Activated T-cell treated with anti-CD3 and anti-CD28 coated beads, Interleukin-2, amount 50 U/mL, for 4 hours (primary cell): ENCODE data around the gene CPT1C. TPM values are rescaled to one million over a fixed set of nuclear protein-coding genes. Genes with fewer than 3 reads are reported as not detected.
A peak's percentile ranks its signal among the peaks of the same experiment; 100 is the strongest.

ENCODE experiments used
- ATAC-seq, 2 donors: fragments of 200-7000 bp; cut with Tn5 transposase; one replicate each; pipeline ENCODE4 v1.10.0; 2021
- DNase-seq: peaks from one replicate; pipeline ENCODE4 v3.0.0-alpha.2; 2020
- H3K27me3 Mint-ChIP-seq: one replicate; pipeline ENCODE4 v1.8.0; 2021; ENCODE audit warnings: low read depth, mixed read lengths
- H3K36me3 Mint-ChIP-seq: one replicate; pipeline ENCODE4 v1.8.0; 2022; ENCODE audit warnings: mixed read lengths; ENCODE audit not compliant: insufficient read depth
- H3K4me1 Mint-ChIP-seq: one replicate; pipeline ENCODE4 v1.8.0; 2021; ENCODE audit warnings: low read depth, mixed read lengths
- H3K4me3 Mint-ChIP-seq: one replicate; pipeline ENCODE4 v1.8.0; 2021; ENCODE audit warnings: mild to moderate bottlenecking, moderate library complexity, mixed read lengths
- H3K9me3 Mint-ChIP-seq: one replicate; pipeline ENCODE4 v1.8.0; 2021; ENCODE audit warnings: mixed read lengths
- total RNA-seq, 3 donors: library from RNA; stranded (reverse); gene quantifications; one replicate each; pipeline ENCODE4 v1.2.1, GENCODE V29; 2021

The CPT1C gene
- total RNA-seq: 1 to 10 TPM in 1 of 3 donors, under 1 TPM in 2; 0.60 to 1.2 (median 0.95) TPM

DNA sequence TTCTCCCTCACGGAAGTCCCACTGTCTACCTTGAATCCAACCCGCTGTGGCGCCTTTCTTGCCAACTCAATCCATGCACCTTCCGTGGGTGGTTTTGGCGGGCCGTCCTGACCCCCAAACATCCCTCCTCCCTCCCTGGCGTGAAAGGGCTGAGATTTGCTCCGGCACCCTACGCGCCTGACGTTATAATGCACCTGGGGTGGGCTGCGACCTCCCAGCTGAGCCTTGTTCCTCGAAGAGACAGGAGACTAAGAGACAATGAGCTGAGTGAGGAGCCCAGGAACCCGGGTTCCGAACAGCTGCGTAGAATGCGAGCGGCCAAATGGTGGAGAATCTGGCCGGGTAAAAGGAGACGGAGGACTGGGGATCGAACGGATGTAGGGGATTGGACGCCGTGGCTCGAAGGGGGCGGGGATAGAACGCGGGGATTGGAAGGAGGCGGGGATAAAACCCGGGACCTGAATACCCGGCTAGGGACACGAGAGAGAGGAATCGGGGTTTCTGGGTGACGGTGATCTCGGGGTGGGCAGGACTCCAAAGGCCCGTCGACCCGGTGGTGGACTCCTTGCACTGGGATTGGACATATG, at the start of gene CPT1C:
Gene CPT1C, plus strand, starts transcription at position 461 of the 587 bp plus-strand sequence. CDS start 1,137 bp downstream, outside the sequence.
- peak within 1 kb of the TSS; percentile 77 for H3K4me3 Mint-ChIP-seq
- peaks cover 17% of the 10 kb centered on the region for H3K4me1 Mint-ChIP-seq
- H3K27me3 Mint-ChIP-seq: peaks cover 16% of the 10 kb centered on the region
- ATAC-seq (peak; percentile 63 to 64), DNase-seq (peak; percentile 37)
- no peaks in the 10 kb centered on the region for H3K9me3 Mint-ChIP-seq
- peaks cover 9% of the 10 kb centered on the region for H3K36me3 Mint-ChIP-seq

DNA sequence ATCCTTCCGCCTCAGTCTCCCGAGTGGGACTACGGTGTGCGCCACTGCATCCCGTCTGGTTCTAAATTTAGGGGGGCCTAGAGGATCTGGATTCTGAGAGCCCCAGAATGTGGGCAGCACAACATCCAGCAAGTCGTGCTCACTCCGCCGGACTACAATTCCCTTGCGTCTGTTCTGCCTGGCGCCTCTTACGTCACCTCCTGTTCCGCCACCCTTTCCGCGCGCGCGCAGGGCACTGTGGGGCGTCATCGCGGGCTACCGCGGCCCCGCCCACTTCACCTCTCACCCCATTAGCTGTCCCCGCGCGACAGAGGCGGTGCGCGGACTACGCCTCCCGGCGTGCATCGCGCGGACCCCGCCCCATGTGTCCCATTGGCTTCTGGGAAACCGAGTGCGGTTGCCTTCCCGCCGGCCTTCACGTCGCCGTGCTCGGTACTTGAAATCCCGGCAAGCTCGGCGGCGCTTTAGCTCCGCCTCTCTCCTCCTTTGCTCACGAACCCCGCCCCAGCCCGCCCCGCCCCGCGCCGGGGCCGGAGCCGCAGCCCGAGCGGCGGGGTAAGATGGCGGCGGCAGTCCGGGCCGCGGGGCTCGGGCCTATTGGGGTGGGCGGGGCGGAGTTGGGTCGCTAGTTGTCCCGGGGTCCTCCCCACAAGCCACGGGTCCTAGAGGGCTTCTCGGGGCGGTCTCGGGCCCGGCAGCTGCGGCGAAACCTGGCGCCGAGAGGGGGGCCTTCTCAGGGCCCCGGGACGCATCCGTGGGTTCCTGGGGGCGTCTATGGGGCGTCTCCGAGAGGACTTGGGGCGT, 49.0 kb upstream of the CPT1C start, which contains the start of gene SCAF1:
Gene SCAF1, plus strand, starts transcription at position 522 of the 804 bp plus-strand sequence. CDS start 2,818 bp downstream, outside the sequence.
- peak; percentile 71 to 72 for ATAC-seq

GRCh38 chr19:49642492-49643035, 48.4 kb upstream of the CPT1C start:
- Mint-ChIP-seq H3K4me1 (peaks cover 61% of the 10 kb centered on the region), H3K9me3 (no peaks in the 10 kb centered on the region), H3K36me3 (peaks cover 7% of the 10 kb centered on the region), H3K4me3 (peak overlapping the region; percentile 98), H3K27me3 (no peaks in the 10 kb centered on the region)
- ATAC-seq (no peak), DNase-seq (no peak)

More for the DNA sequence above, 49.0 kb upstream of the CPT1C start, which contains the start of gene SCAF1:
- peaks cover 61% of the 10 kb centered on the region for H3K4me1 Mint-ChIP-seq
- peak; percentile 99 for DNase-seq
- peak within 1 kb of the TSS; percentile 98 for H3K4me3 Mint-ChIP-seq
- no peaks in the 10 kb centered on the region for H3K27me3 Mint-ChIP-seq
- H3K36me3 Mint-ChIP-seq: peaks cover 6% of the 10 kb centered on the region
- H3K9me3 Mint-ChIP-seq: no peaks in the 10 kb centered on the region

DNA sequence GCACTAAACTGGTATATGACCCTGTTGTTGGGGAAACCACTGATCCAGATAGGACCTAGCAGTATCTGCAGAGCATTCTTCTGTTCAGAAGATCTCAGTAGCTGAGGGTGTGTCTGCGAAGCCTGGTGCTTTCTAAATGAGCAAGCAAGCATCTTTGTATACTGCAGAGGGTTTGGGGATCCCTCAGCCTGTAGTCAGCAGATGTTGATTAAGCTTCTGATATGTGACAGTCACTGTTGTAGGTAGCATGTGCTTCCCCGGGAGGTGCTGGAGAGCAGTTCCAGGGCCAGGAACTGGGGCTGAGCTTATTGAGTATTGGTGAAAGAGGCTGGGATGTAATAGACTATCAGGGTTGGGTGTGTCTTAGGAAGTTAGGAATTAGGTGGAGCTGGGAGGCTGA, 47.5 kb upstream of the CPT1C start:
- no peak for DNase-seq
- H3K36me3 Mint-ChIP-seq: peaks cover 7% of the 10 kb centered on the region
- peak overlapping the region; percentile 98 for H3K4me3 Mint-ChIP-seq
- H3K27me3 Mint-ChIP-seq: no peaks in the 10 kb centered on the region
- peaks cover 55% of the 10 kb centered on the region for H3K4me1 Mint-ChIP-seq
- no peak for ATAC-seq
- H3K9me3 Mint-ChIP-seq: no peaks in the 10 kb centered on the region

- peaks cover 16% of the 10 kb centered on the region for H3K36me3 Mint-ChIP-seq
- ATAC-seq: no peak
- no peaks in the 10 kb centered on the region for H3K27me3 Mint-ChIP-seq
- H3K4me3 Mint-ChIP-seq: no peak overlapping the region
- no peak for DNase-seq
- no peaks in the 10 kb centered on the region for H3K9me3 Mint-ChIP-seq
- H3K4me1 Mint-ChIP-seq: peaks cover 38% of the 10 kb centered on the region
Measured at GRCh38 chr19:49645592-49645991, 45.3 kb upstream of the CPT1C start.

GRCh38 chr19:49645995-49646394, 44.9 kb upstream of the CPT1C start:
- DNase-seq (no peak), ATAC-seq (no peak)
- no peaks in the 10 kb centered on the region for H3K9me3 Mint-ChIP-seq
- peaks cover 34% of the 10 kb centered on the region for H3K4me1 Mint-ChIP-seq
- H3K36me3 Mint-ChIP-seq: peaks cover 17% of the 10 kb centered on the region
- no peak overlapping the region for H3K4me3 Mint-ChIP-seq
- H3K27me3 Mint-ChIP-seq: no peaks in the 10 kb centered on the region

- Mint-ChIP-seq H3K4me3 (no peak overlapping the region), H3K4me1 (peaks cover 32% of the 10 kb centered on the region), H3K27me3 (no peaks in the 10 kb centered on the region), H3K36me3 (peaks cover 17% of the 10 kb centered on the region), H3K9me3 (no peaks in the 10 kb centered on the region)
- ATAC-seq (no peak), DNase-seq (no peak)
Measured at GRCh38 chr19:49646586-49646985, 44.3 kb upstream of the CPT1C start.

DNA sequence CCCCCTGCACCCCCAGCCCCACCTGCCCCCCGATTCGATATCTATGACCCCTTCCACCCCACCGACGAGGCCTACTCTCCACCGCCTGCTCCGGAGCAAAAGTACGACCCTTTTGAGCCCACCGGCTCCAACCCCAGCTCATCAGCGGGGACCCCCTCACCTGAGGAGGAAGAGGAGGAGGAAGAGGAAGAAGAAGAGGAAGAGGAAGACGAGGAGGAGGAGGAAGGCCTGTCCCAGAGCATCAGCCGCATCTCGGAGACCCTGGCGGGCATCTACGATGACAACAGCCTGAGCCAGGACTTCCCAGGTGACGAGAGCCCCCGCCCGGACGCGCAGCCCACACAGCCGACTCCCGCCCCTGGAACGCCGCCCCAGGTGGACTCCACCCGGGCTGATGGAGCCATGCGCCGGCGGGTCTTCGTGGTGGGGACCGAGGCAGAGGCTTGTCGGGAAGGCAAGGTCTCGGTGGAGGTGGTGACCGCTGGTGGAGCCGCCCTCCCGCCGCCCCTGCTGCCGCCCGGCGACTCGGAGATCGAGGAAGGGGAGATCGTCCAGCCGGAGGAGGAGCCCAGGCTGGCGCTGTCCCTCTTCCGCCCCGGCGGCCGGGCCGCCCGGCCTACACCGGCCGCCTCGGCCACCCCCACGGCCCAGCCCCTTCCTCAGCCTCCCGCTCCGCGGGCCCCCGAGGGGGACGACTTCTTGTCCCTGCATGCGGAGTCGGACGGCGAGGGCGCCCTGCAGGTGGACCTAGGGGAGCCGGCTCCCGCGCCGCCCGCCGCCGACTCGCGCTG, 39.7 kb upstream of the CPT1C start:
- Mint-ChIP-seq H3K4me1 (no peaks in the 10 kb centered on the region), H3K36me3 (peaks cover 26% of the 10 kb centered on the region)
- no peak for DNase-seq

DNA sequence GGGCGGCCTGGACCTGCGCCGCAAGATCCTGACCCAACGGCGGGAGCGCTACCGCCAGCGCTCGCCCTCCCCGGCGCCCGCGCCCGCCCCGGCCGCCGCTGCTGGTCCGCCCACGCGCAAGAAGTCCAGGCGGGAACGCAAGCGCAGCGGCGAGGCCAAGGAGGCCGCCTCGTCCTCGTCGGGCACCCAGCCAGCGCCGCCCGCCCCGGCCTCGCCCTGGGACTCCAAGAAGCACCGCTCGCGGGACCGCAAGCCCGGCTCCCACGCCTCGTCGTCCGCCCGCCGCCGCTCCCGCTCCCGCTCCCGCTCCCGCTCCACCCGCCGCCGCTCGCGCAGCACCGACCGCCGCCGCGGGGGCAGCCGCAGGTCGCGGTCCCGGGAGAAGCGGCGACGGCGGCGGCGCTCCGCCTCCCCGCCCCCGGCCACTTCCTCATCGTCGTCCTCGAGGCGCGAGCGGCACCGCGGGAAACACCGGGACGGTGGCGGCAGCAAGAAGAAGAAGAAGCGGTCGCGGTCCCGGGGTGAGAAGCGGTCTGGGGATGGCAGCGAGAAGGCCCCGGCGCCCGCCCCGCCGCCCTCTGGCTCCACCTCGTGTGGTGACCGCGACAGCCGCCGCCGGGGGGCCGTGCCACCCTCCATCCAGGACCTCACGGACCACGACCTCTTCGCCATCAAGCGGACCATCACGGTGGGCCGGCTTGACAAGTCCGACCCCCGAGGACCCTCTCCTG, 38.9 kb upstream of the CPT1C start:
- Mint-ChIP-seq H3K27me3 (no peaks in the 10 kb centered on the region), H3K4me3 (no peak overlapping the region), H3K36me3 (peaks cover 29% of the 10 kb centered on the region), H3K4me1 (no peaks in the 10 kb centered on the region), H3K9me3 (no peaks in the 10 kb centered on the region)
- ATAC-seq: no peak
- DNase-seq: no peak

More for the DNA sequence above, 39.7 kb upstream of the CPT1C start:
- H3K9me3 Mint-ChIP-seq: no peaks in the 10 kb centered on the region
- no peaks in the 10 kb centered on the region for H3K27me3 Mint-ChIP-seq
- H3K4me3 Mint-ChIP-seq: no peak overlapping the region
- ATAC-seq: no peak

GRCh38 chr19:49652551-49653465, 38.1 kb upstream of the CPT1C start:
- no peaks in the 10 kb centered on the region for H3K27me3 Mint-ChIP-seq
- no peak for DNase-seq
- H3K36me3 Mint-ChIP-seq: peaks cover 31% of the 10 kb centered on the region
- ATAC-seq: no peak
- no peaks in the 10 kb centered on the region for H3K4me1 Mint-ChIP-seq
- no peaks in the 10 kb centered on the region for H3K9me3 Mint-ChIP-seq
- no peak overlapping the region for H3K4me3 Mint-ChIP-seq

- H3K4me1 Mint-ChIP-seq: no peaks in the 10 kb centered on the region
- no peaks in the 10 kb centered on the region for H3K9me3 Mint-ChIP-seq
- DNase-seq: no peak
- no peaks in the 10 kb centered on the region for H3K27me3 Mint-ChIP-seq
- H3K4me3 Mint-ChIP-seq: no peak overlapping the region
- H3K36me3 Mint-ChIP-seq: peaks cover 31% of the 10 kb centered on the region
- ATAC-seq: no peak
Measured at GRCh38 chr19:49653466-49653806, 37.5 kb upstream of the CPT1C start.

DNA sequence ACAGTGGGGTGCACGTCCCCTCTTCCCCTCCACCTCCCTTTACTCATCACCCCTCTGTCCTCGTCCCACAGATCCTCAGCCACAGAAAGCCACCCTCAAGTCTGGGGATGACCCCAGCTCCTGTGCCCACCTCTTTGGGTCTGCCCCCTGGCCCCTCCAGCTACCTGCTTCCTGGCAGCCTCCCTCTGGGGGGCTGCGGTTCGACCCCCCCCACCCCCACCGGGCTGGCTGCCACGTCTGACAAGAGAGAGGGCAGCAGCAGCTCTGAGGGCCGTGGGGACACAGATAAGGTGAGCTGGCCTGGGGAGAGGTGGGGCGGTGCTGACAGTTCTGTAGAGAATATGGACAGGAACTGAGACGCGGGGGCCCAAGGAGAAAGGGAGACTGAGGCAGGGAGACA, 36.3 kb upstream of the CPT1C start:
- Mint-ChIP-seq H3K4me1 (no peaks in the 10 kb centered on the region), H3K27me3 (no peaks in the 10 kb centered on the region), H3K36me3 (peaks cover 28% of the 10 kb centered on the region), H3K4me3 (no peak overlapping the region), H3K9me3 (no peaks in the 10 kb centered on the region)
- no peak for ATAC-seq
- DNase-seq: no peak
